HEK293T (cell line): Measurements from ENCODE around the gene ERBB4.
A peak's percentile ranks its signal among the peaks of the same experiment; 100 is the strongest.

Source experiments
- CTCF ChIA-PET: fragments of 350-600 bp; formaldehyde crosslinking; extraction: SDS; loops from one replicate; lab custom pipeline; 2021; ENCODE audit warnings: antibody characterized with exemption, inconsistent platforms; lab: Yijun Ruan, JAX
- POLR2A ChIA-PET: fragments of 350-600 bp; formaldehyde crosslinking; extraction: SDS; loops from one replicate; lab custom pipeline; 2020; ENCODE audit warnings: antibody characterized with exemption, inconsistent platforms; lab: Yijun Ruan, JAX
- DNase-seq: peaks from one replicate; pipeline ENCODE4 v3.0.0; 2012; ENCODE audit warnings: mixed read lengths; ENCODE audit errors: extremely low spot score
- ARNT ChIP-seq: fragments of 450-650 bp; IDR thresholded peaks from 2 replicates; pipeline ENCODE4 v1.6.1; 2017; ENCODE audit warnings: mild to moderate bottlenecking
- BHLHE40 ChIP-seq: fragments of 450-650 bp; IDR thresholded peaks from 2 replicates; pipeline ENCODE4 v1.6.1; 2016; ENCODE audit warnings: mild to moderate bottlenecking, moderate library complexity, borderline replicate concordance
- CTBP1 ChIP-seq: fragments of 450-650 bp; IDR thresholded peaks from 2 replicates; pipeline ENCODE4 v1.6.1; 2016; ENCODE audit warnings: borderline replicate concordance
- ELF4 ChIP-seq: fragments of 450-650 bp; IDR thresholded peaks from 2 replicates; pipeline ENCODE4 v1.6.1; 2017; ENCODE audit warnings: antibody characterized with exemption
- FOXA1 ChIP-seq: fragments of 450-650 bp; IDR thresholded peaks from 2 replicates; pipeline ENCODE4 v1.6.1; 2016; ENCODE audit warnings: mild to moderate bottlenecking
- FOXK2 ChIP-seq: fragments of 450-650 bp; IDR thresholded peaks from 2 replicates; pipeline ENCODE4 v1.6.1; 2016; ENCODE audit warnings: mild to moderate bottlenecking
- FOXM1 ChIP-seq: fragments of 450-650 bp; IDR thresholded peaks from 2 replicates; pipeline ENCODE4 v1.6.1; 2017; ENCODE audit warnings: mild to moderate bottlenecking, borderline replicate concordance
- HDGF ChIP-seq: fragments of 450-650 bp; IDR thresholded peaks from 2 replicates; pipeline ENCODE4 v1.6.1; 2017; ENCODE audit warnings: antibody characterized with exemption, borderline replicate concordance
- L3MBTL2 ChIP-seq: fragments of 450-650 bp; conservative IDR thresholded peaks from 2 replicates; pipeline ENCODE4 v1.6.1; 2016; ENCODE audit warnings: mild to moderate bottlenecking
- LEF1 ChIP-seq: fragments of 450-650 bp; IDR thresholded peaks from 2 replicates; pipeline ENCODE4 v1.6.1; 2017; ENCODE audit warnings: mild to moderate bottlenecking, borderline replicate concordance
- NFRKB ChIP-seq: fragments of 450-650 bp; IDR thresholded peaks from 2 replicates; pipeline ENCODE4 v1.6.1; 2016; ENCODE audit warnings: mild to moderate bottlenecking, moderate library complexity
- PKNOX1 ChIP-seq: fragments of 450-650 bp; IDR thresholded peaks from 2 replicates; pipeline ENCODE4 v1.6.1; 2016
- SP1 ChIP-seq: fragments of 450-650 bp; IDR thresholded peaks from 2 replicates; pipeline ENCODE4 v1.6.1; 2017
- SUZ12 ChIP-seq: fragments of 450-650 bp; IDR thresholded peaks from 2 replicates; pipeline ENCODE4 v1.6.1; 2016; ENCODE audit warnings: mild to moderate bottlenecking
- TARDBP ChIP-seq: fragments of 450-650 bp; IDR thresholded peaks from 2 replicates; pipeline ENCODE4 v1.6.1; 2016
- ZNF384 ChIP-seq: fragments of 450-650 bp; IDR thresholded peaks from 2 replicates; pipeline ENCODE4 v1.6.1; 2016

The ERBB4 gene

GRCh38 chr2:212073360-212073759 lies 465.2 kb downstream of the ERBB4 start:
- ChIA-PET CTCF (no interaction called here), POLR2A (no interaction called here)
- no peak for TF ChIP-seq TARDBP
- no peak for TF ChIP-seq HDGF
- TF ChIP-seq ELF4, result no peak
- TF ChIP-seq L3MBTL2, result no peak
- no peak for TF ChIP-seq FOXK2
- no peak for TF ChIP-seq NFRKB
- no peak for TF ChIP-seq SP1
- no peak for TF ChIP-seq BHLHE40
- TF ChIP-seq ZNF384, result no peak
- no peak for TF ChIP-seq FOXM1
- DNase-seq, result no peak

DNA sequence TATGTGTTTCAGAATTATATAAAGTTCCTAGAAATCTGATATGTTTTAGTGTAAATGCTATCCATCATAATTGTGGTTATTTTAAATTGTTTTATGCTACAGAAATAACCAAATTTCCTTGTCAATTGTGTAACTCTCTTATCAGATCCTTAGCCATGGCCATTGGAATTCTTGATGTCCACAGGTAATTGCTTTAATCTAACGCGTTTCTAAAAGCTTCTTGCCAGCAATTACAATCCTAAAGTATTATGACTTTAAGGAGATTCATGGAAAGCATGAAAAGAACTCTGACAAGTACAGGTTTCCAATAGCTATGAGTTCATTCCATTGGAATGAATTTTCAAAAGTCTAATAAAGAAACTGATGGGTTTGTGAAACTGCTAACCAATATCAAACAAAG lies 472.1 kb downstream of the ERBB4 start:
- TF ChIP-seq ARNT, result no peak
- no peak for TF ChIP-seq LEF1
- TF ChIP-seq CTBP1, result no peak
- no peak for TF ChIP-seq FOXA1
- no peak for TF ChIP-seq SP1
- no peak for TF ChIP-seq FOXK2
- no peak for TF ChIP-seq HDGF
- no peak for TF ChIP-seq SUZ12
- no peak for TF ChIP-seq BHLHE40
- TF ChIP-seq TARDBP, result no peak
- no peak for TF ChIP-seq FOXM1
- TF ChIP-seq PKNOX1, result no peak
- ChIA-PET POLR2A (no interaction called here), CTCF (no interaction called here)
- no peak for DNase-seq

DNA sequence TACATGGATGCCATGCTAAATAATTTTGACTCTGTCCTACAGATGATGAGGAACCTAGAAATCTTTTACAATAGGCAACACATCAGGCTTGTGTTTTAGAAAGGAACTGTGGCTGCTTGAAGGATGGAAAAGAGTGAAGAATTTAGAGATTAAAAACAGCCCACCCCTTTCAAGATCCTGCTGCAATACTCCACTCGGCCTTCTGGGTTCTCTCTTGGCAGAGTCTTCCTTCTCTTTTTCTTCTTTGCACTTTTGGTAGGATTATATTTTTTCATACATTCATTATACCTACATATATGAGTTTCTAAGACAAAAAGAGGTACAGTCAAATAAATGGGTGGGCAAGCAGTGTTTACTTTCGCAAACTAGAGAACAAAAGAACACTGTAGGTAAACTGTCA lies 474.3 kb downstream of the ERBB4 start:
- POLR2A ChIA-PET, result no interaction called here
- no peak for DNase-seq
- TF ChIP-seq L3MBTL2, result no peak
- no peak for TF ChIP-seq TARDBP
- no peak for TF ChIP-seq FOXM1
- no peak for TF ChIP-seq CTBP1
- no peak for TF ChIP-seq FOXA1
- TF ChIP-seq HDGF, result no peak
- no peak for TF ChIP-seq SUZ12
- no peak for TF ChIP-seq ARNT
- CTCF ChIA-PET, result no interaction called here

DNA sequence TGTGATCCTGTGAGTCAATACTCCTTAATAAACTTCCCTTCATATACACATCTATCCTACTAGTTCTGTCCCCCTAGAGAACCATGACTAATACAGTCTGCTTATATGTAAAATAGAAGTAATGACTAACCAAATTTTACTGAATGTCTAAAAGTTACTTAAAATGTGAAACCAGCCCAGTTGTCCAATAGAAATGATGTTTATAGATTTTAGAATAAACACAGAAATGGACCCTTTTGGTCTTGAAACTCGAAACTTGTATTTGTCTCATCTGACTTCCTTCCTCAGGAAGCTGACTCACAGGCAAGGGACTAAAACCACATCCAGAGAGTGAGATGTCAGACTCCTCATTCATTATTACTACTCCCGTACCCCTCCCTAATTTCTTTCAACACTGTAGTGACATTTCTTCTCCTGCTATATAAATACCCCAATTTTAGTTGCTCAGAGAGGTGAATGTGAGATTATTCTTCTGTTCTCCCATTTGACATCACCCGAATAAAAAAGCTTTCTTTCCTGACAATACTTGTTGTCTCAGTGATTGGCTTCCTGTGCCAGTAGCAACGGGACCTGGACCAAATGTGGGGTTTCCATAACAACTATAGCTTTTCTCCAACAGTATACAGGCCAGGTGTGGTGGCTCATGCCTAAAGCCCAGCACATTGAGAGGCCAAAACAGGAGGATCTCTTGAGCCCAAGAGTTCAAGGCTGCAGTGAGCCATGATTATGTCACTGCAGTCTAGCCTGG lies 486.0 kb downstream of the ERBB4 start:
- TF ChIP-seq ELF4 (no peak), L3MBTL2 (no peak), CTBP1 (no peak), FOXM1 (no peak), FOXA1 (no peak), BHLHE40 (no peak), LEF1 (no peak), NFRKB (no peak), SP1 (no peak), ZNF384 (no peak), ARNT (no peak), PKNOX1 (no peak), TARDBP (no peak), HDGF (no peak), FOXK2 (no peak), SUZ12 (no peak)
- DNase-seq, result no peak
- POLR2A ChIA-PET, result no interaction called here
- CTCF ChIA-PET, result no interaction called here

DNA sequence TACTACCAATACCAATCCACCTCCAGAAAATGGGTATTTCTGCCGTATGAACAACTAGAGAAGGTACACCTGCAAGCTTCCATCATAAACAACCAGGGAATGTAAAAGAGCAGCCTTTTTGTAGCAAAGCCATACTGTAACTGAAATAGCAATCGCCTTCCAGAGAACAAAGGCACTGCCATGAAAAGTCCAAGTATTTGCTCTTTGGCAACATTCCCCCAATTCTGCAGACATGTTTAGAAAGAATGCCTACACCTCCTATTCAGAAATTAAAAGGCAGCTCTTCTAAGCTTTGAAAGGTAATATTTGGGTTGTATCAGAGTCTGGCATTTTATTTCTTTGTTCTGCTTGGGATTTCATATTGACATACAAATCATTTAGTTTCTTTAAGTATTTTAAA lies 487.7 kb downstream of the ERBB4 start:
- POLR2A ChIA-PET, result no interaction called here
- CTCF ChIA-PET, result no interaction called here
- no peak for DNase-seq
- no peak for TF ChIP-seq ZNF384
- no peak for TF ChIP-seq SUZ12
- no peak for TF ChIP-seq FOXM1
- no peak for TF ChIP-seq FOXA1
- TF ChIP-seq TARDBP, result no peak
- no peak for TF ChIP-seq ARNT
- no peak for TF ChIP-seq FOXK2
- TF ChIP-seq ELF4, result no peak
- TF ChIP-seq PKNOX1, result no peak
- no peak for TF ChIP-seq BHLHE40
- TF ChIP-seq LEF1, result no peak
- TF ChIP-seq SP1, result no peak
- TF ChIP-seq HDGF, result no peak

DNA sequence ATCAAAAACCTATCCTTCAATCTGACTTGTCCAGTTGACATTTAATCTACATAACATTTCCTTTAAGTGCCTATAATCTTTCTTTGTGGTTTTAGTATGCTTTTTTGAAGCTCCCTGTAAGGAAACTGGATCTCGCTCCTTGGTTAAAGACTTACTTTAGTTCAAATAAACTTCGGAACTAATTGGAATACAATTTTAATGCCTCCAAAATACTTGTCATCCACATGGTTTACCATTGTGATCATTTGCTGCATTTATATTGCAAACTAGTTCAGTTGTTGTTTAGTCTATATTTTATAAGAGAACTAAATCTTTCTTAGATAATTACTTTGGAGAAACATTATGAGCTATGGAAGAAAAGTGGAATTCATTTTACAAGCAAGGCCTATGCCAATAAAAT lies 496.0 kb downstream of the ERBB4 start:
- DNase-seq, result no peak
- ChIA-PET CTCF (no interaction called here), POLR2A (no interaction called here)
- TF ChIP-seq FOXM1 (no peak), PKNOX1 (0 out of 2 replicates have a peak, but pooled peaks have one; percentile 23)
